HG02678 (cell line): Measurements from ENCODE around the gene ARHGEF7.

Experiments used
- ATAC-seq: cut with Tn5 transposase; IDR thresholded peaks from one replicate; pipeline ENCODE4 v1.9.1; 2021; ENCODE audit warnings: mild to moderate bottlenecking, moderate library complexity; ENCODE audit not compliant: unreplicated experiment

Gene ARHGEF7

DNA sequence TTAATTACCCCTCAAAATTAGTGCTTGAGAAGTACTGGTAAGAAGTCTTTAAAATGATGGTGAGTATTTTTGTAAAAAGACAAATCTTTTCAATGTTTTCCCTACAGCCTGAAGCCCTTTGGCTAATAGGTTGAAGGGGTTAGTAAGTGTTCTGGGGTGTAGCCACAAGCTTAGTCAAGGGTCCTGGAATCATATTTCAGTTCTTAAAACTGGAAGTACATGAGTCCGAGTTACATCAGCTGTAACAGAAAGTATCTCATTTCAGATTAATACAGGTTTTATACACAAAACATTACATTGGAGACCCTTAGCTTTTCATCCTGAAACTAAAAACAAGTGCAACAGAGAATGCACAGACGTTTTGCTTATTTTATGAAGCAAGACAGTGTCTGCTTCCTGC, 152.7 kb downstream of the ARHGEF7 start:
- ATAC-seq: no peak

GRCh38 chr13:111269508-111269907, 154.4 kb downstream of the ARHGEF7 start:
- no peak for ATAC-seq

DNA sequence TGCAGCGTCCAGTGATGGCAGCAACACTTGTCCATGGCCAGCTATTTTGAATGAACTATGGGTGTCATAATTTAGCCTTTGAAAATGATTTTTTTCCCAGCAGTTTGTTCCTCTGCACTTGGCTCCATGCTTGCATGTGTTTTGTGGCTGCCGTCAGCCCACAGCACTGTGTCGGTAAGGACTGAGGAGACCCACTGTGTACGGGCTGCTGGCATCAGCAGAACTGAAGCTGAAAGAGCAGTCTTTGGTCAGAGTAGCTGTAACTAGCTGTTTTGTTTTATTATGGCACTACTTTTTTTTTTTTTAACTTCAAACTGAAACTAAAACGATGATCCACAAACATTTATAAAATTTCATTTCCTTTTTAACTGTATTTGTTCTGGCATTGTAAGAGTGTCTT, 155.0 kb downstream of the ARHGEF7 start:
- ATAC-seq: no peak

DNA sequence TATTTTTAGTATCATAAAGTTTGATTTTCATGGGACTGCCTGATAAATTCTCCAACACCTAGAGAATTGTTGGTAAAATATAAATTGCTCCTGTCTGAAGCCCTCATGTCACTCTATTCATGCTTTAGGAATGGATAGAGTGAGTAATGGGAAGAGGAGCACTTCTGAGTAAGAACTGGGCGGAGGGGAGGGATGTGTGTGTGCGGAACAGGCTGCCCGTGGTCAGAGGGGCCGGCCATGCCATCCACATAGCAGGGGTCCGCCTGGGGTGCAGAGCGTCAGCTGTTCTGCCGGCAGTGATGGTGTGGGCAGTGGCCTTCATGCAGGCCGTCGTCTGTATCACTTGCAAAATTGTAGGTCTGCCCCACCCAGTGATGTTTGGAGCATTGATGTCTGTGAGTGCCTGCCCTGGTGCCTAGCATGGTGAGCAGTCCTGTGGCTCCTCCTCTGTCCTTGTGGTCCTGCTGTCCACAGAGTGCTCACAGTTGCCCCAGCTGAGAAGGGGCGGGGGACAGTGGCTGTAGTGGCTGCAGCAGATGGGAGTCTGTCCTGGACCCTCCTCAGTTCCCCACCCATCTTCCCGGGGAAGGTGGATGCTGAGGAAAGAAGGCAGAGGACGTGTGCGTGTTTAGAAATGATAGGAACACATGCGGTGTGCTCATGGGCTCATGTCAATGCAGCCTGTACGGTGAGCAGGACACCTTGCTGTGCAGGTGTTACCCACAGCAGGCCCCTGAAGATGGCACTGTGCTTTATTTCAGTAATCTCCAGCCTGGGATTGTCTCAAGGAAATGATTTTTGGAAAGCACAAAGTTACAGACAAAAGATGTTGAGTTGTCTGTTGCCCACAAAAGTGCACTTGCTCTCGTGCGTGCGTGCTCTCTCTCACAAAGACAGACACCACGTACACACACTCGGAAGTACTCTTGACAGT, 155.9 kb downstream of the ARHGEF7 start:
- no peak for ATAC-seq

DNA sequence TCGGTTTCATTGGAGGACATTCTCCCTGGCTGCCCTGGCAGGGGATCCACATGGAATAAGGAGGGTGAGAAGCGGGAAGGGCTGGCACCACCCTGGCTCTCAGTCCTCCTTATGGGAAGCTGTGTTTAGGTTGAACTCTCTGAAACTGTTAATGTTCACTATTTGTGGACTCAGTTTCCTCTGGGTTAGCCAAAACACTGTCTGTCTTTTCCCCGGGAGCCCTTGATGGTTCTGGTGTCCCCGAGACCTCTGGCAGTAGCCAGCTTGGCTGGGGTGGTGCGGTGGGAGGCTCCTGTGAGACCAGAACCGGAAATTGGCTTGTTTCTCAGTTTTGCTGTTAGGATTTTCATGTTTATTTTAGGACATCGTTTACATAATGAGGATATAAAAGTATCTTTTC, 157.0 kb downstream of the ARHGEF7 start:
- ATAC-seq: no peak

DNA sequence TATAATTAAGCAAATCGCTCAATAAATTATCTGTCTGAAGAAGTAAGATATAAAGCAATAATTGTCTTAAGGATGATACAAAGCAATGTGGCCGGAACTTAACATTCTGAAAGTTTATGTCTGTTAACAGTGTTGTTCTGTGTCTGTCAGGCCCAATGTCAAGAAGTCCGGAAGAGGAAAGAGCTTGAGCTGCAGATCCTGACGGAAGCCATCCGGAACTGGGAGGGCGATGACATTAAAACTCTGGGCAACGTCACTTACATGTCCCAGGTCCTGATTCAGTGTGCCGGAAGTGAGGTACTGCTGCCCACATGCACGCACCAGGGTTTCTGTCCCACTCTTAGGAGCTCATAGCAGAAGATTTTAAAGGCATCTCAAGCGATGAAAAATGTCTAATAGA, 160.3 kb downstream of the ARHGEF7 start:
- ATAC-seq: no peak

DNA sequence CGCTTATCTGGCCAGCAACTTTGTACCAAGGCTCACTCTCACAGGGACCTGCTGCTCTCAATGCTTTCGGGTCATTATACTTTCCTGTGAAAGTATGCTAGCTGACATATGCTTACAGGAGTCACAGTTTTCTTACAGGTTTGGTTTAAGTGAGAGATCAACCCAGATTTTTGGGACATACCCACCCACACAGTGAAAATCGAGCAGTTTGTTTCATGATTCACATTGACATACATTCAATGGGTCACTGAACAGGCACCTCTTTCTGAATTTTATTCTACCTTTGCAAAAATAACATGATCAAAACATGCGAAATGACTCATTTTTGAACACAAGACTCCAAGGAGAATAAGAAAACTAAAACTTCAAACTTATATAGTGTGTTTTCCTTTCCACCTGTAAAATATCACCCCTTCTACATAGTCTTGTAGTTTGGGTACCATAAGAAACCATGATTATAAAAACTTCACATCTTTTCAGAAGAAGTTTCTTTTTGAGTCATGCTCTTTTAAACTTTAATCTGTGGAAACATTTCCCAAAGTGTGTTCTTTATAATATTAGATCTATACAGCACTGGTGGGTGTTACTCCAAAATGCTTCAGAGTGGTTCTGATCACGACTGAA, 161.0 kb downstream of the ARHGEF7 start:
- ATAC-seq: no peak

- ATAC-seq: no peak
Observed at GRCh38 chr13:111278258-111278657, 163.1 kb downstream of the ARHGEF7 start.

- ATAC-seq: no peak
Observed at GRCh38 chr13:111278743-111279652, 163.9 kb downstream of the ARHGEF7 start.

- no peak for ATAC-seq
Observed at GRCh38 chr13:111280226-111280625, 165.1 kb downstream of the ARHGEF7 start.

DNA sequence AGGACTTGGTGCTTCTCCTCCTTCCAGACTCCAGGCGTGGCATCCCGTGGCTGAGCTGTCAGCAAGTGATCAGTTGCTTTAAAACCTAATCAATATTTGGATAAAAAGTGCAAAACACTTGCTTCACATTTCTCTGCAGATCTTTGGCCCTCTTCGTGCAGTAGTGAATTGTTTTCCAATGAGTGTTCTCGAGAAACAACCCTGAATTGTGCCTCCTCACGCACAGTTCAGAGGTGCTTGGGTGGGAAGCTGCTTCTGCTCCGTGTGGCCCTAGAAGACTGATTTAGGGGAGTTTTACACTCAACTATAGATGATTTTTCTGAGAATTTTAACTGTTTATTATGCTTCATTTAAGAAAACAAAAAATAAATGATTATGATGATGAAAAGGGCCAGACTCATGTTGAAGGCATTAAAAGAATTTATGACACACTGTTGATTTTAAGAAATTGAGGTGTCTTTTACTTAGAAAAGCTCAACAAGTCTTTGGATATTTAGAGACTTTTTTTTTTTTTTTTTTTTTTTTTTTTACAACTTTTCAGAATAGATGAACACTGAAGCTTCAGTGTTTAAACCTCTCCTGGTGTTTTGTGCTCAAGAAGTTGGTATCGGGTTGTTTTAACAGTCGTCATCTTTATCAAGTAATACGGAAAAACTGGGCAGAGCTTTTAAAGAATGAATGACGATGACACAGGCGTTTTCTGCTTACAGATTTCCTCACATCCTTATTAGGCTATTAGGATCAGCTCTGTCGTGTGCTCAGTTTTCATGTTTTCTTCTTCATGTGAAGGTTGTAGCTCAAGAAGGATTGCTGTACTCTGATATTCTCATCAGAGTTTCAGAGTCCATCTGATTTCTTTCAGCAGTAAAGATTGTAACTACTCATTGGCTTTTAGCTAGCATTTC, 165.8 kb downstream of the ARHGEF7 start:
- no peak for ATAC-seq

DNA sequence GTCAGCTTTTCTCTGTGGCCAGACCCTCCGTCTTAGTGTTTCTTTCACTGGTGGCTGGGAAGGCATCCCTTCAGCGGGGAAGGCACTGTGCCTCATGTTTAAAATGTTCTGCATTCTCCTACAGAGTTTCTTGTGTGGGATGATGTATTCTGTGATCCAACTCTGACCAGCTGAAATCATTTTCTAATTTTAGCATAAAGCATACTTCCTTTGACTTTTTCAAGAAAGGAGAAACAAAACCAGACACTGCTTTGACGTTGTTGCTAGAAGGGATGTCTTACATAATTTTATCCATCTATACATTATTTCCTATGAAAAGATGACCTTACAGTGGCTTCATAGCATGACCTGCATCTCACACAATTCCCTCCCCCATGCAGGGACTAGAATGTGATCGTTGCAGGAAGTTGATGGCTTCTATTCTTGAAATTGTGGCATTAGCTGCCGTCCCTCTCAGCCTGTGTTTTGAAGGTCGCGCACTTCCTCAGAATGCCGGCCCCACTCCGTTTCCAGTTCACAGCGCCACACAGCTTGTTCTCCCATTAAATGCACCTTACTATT, 166.7 kb downstream of the ARHGEF7 start:
- no peak for ATAC-seq

DNA sequence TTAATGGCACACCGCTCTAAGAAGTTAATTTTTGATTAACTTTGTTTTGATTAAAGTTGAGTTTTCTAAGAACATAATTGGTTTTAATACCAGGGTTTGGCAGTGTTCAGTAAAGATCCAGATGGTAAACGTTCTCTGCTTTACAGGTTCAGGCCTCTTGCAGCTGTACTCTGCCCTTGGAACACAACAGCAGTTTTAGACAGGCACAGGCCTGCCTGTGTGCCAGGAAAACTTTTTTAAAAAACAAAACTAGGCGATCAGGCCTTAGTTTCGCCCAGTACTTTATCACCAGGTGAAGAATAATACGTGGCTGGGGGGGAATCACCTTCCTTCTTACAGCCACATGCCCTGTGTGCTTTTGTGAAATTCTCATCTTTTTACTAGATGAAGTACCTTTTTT, 167.3 kb downstream of the ARHGEF7 start:
- no peak for ATAC-seq

GRCh38 chr13:111282997-111283396, 167.9 kb downstream of the ARHGEF7 start:
- no peak for ATAC-seq

DNA sequence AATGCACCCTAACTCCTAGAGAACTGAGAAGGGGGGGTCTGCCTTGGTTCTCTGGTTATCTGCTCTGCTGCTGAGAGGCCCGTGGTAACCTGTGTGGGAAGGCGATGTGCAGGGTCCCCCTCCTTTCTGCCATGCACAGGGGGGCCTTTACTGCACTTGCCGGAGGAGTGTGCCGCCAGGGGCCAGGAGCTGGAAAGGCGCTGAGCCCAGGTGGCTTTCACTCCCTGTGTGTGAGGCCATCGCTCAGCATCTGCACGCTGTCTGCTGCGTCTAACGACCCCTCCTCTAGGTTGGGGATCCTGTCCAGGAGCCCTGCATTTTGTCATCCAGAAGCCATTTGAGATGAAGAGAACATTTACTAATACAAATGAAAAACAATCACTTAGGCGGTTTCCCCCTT, 168.3 kb downstream of the ARHGEF7 start:
- ATAC-seq: no peak

DNA sequence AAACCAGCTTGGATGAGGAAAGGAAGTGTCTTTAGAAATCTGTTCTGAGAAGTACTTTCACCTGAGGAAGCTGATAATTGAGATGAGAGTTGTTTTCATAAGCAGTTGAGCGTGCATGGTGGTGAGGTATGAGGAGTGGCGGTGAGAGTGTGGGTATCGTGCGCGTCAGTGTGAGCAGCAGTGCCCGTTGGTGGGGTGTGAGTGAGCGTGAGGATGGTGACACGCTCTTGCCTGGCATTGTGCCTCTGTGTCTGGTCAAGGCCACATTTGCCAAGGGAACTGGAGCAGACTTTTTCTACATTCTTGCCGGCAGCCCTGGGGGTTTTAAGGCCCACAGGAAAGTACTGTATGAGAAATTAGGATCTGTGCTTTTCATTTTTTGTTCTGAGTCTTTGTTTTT, 168.9 kb downstream of the ARHGEF7 start:
- ATAC-seq: no peak

DNA sequence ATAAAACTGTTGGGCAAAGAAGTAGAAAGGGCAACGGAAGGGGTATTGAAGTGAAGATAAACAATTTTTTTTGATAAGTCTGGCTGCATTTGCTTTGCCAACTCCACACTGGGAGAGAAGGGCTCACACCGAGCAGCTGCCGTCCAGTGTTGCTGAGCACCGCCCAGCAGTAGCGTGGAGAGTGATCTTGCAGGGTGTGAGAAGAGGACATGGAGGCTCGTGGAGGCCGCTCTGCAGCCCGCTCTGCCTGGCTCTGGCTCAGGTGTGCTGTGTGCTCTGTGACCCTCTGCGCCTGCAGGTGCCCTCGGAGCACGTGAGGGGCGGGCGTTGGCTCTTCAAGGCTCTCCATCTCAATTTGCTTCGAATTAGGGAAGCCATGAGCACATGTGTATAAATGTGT, 169.5 kb downstream of the ARHGEF7 start:
- no peak for ATAC-seq

DNA sequence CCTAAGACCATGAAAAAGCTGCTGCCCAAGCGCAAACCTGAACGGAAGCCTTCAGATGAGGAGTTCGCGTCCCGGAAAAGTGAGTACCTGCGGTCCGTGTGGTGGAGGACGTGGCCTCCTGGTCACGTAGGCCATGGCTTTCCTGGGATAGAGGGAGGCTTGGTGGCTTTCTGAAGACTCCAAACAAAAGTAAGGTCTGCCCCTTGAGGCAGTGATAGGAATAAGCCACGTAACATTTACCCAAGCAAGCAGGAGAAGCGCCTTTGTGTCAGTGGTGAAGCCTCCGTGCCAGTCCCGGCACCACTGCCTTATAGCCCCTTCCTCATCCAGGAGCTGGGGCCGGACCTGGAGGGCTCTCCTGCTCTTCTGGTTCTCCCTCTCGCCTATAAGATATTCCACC, 171.1 kb downstream of the ARHGEF7 start:
- no peak for ATAC-seq

DNA sequence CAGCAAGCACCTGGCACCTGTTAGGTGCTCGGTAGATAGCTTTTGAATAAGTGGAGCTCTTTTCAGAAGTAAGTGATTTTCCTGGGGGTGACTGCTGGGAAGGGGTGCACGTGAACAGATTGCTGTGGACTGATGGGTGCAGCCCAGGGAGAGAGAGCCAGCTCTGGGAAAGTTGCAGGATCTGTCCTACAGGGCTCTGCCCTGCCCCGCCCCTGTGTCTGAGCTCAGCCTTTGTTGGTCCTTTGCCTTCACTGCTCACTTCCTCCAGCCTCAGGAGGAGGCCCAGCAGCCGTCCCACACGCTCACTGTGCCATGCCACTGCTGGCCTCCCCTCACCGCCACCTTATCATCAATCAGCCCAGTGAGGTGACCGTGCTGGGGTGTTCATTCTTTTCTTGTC, 171.6 kb downstream of the ARHGEF7 start:
- ATAC-seq: no peak

DNA sequence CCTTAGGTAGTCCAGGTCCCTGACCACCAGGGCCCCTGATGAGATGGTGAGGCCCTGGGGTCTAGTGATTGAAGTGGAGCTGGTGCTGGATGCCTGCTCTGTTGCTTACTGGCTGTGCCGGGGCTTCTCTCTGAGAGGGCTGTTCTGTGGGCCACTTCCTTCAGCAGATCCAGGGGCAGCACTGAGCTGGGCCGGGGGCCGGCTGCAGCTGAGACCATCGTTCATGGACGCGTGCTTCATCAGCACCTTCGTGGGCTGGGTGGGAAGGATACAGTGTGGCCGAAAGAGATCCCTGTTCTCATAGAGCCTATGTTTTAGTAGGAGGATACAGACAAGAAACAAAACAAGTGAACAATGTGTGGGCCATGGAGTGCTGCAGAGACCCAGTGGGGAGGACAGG, 172.1 kb downstream of the ARHGEF7 start:
- ATAC-seq: no peak
